Caco-2 (cell line): ENCODE measurements around the gene ADAM15. TPM values are rescaled to one million over a fixed set of nuclear protein-coding genes. Genes with fewer than 3 reads are reported as not detected.

Source experiments
- BruUV-seq: library from RNA; stranded (reverse); fragments of 400-500 nt; replicated peaks from 2 replicates; lab custom pipeline; 2021; lab: Mats Ljungman, UMichigan
- CTCF ChIA-PET: fragments of 300-600 bp; sonication (Branson Sonifier 250); formaldehyde crosslinking; loops from one replicate; lab custom pipeline; 2022; ENCODE audit warnings: antibody characterized with exemption; lab: Charles Lee
- POLR2A ChIA-PET: fragments of 300-600 bp; sonication (Branson Sonifier 250); formaldehyde crosslinking; loops from one replicate; lab custom pipeline; 2022; ENCODE audit warnings: antibody characterized with exemption; lab: Charles Lee
- DNase-seq, 2 experiments: peaks; one replicate each; pipeline versions ENCODE4 v3.0.0 to v3.0.0-alpha.2; 2020 to 2022
- H3K27me3 ChIP-seq: replicated peaks from 2 replicates; pipeline ENCODE4 v1.6.0; 2011; ENCODE audit warnings: low read length; ENCODE audit not compliant: control insufficient read depth, insufficient read depth
- H3K36me3 ChIP-seq: 2 replicates; pipeline ENCODE4 v1.5.1; 2011; ENCODE audit warnings: low read length; ENCODE audit not compliant: control insufficient read depth, insufficient read depth
- H3K4me1 ChIP-seq: fragments of 250-450 bp; sonication (Bioruptor Pico); 2 replicates; pipeline ENCODE4 v1.5.1; 2020; ENCODE audit warnings: mild to moderate bottlenecking
- H3K4me3 ChIP-seq: 2 replicates; pipeline ENCODE4 v1.5.1; 2011; ENCODE audit warnings: low read depth, mild to moderate bottlenecking, control low read depth, low read length
- H3K9me3 ChIP-seq: fragments of 250-450 bp; sonication (Bioruptor Pico); 2 replicates; pipeline ENCODE4 v1.5.1; 2020; ENCODE audit warnings: mild to moderate bottlenecking, moderate library complexity
- H3K27ac Mint-ChIP-seq: one replicate; pipeline ENCODE4 v1.8.0; 2022; ENCODE audit warnings: mixed read lengths; ENCODE audit not compliant: unreplicated experiment
- H3K27me3 Mint-ChIP-seq: one replicate; pipeline ENCODE4 v1.8.0; 2022; ENCODE audit warnings: mixed read lengths; ENCODE audit not compliant: insufficient read depth, unreplicated experiment
- H3K36me3 Mint-ChIP-seq: one replicate; pipeline ENCODE4 v1.8.0; 2022; ENCODE audit warnings: mild to moderate bottlenecking, mixed read lengths; ENCODE audit not compliant: insufficient read depth, unreplicated experiment
- H3K4me1 Mint-ChIP-seq: one replicate; pipeline ENCODE4 v1.8.0; 2022; ENCODE audit warnings: low read depth, mixed read lengths; ENCODE audit not compliant: unreplicated experiment
- H3K4me3 Mint-ChIP-seq: one replicate; pipeline ENCODE4 v1.8.0; 2022; ENCODE audit warnings: mild to moderate bottlenecking, moderate library complexity, mixed read lengths; ENCODE audit not compliant: unreplicated experiment
- H3K9me3 Mint-ChIP-seq: one replicate; pipeline ENCODE4 v1.8.0; 2022; ENCODE audit warnings: mixed read lengths; ENCODE audit not compliant: unreplicated experiment
- intact Hi-C: fragments of 100-400 bp; cut with micrococcal nuclease; formaldehyde crosslinking; loops from one replicate; pipeline ENCODE4 v1.10.0; 2022; ENCODE audit not compliant: unreplicated experiment
- total RNA-seq: library from RNA; stranded (reverse); gene quantifications from 2 replicates; pipeline ENCODE4 v1.2.3, GENCODE V29; 2022
- TF ChIP-seq, protein P1 (sequence below), 2 experiments: fragments of 200-600 bp in 1 of 2; IDR thresholded peaks; 1 replicate in 1 of 2; 2 replicates in 1 of 2; pipeline versions ENCODE4 v1.5.1 to v1.8.0; 2011 to 2022; ENCODE audit warnings: antibody characterized with exemption in 1 of 2, control low read depth in 1 of 2, inconsistent platforms in 1 of 2, low read depth in 1 of 2, low read length in 1 of 2, mild to moderate bottlenecking in 1 of 2, moderate library complexity in 1 of 2; ENCODE audit not compliant: insufficient read depth in 1 of 2, severe bottlenecking in 1 of 2, unreplicated experiment in 1 of 2

ADAM15 gene
- total RNA-seq, 1 experiment from 2014 or later: 44.0 TPM

GRCh38 chr1:155014709-155015508 is 36.2 kb upstream of the ADAM15 start:
- peaks cover 57% of the 10 kb centered on the region for H3K36me3 Mint-ChIP-seq
- no peaks in the 10 kb centered on the region for H3K27me3 Mint-ChIP-seq
- no peaks in the 10 kb centered on the region for H3K9me3 Mint-ChIP-seq
- peaks cover 27% of the 10 kb centered on the region for H3K4me1 Mint-ChIP-seq
- intact Hi-C loops: no loop called here
- Histone ChIP-seq H3K36me3 (peaks cover 1% of the 10 kb centered on the region), H3K4me3 (no peak overlapping the region), H3K9me3 (no peaks in the 10 kb centered on the region), H3K27me3 (no peaks in the 10 kb centered on the region), H3K4me1 (peaks cover 24% of the 10 kb centered on the region)
- POLR2A ChIA-PET: no interaction called here
- no peak for DNase-seq
- CTCF ChIA-PET: interaction anchor here (0.9 kb wide), 1 partner anchor 13 kb away, joined by 3 read pairs; no protein-coding TSS in a partner anchor
- no peak overlapping the region for H3K4me3 Mint-ChIP-seq
- no peak overlapping the region for H3K27ac Mint-ChIP-seq
- no TSS peak for BruUV-seq
- TF ChIP-seq, protein P1, sequence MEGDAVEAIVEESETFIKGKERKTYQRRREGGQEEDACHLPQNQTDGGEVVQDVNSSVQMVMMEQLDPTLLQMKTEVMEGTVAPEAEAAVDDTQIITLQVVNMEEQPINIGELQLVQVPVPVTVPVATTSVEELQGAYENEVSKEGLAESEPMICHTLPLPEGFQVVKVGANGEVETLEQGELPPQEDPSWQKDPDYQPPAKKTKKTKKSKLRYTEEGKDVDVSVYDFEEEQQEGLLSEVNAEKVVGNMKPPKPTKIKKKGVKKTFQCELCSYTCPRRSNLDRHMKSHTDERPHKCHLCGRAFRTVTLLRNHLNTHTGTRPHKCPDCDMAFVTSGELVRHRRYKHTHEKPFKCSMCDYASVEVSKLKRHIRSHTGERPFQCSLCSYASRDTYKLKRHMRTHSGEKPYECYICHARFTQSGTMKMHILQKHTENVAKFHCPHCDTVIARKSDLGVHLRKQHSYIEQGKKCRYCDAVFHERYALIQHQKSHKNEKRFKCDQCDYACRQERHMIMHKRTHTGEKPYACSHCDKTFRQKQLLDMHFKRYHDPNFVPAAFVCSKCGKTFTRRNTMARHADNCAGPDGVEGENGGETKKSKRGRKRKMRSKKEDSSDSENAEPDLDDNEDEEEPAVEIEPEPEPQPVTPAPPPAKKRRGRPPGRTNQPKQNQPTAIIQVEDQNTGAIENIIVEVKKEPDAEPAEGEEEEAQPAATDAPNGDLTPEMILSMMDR (IDR thresholded peaks at IDR 0.05; ENCODE audit: insufficient read depth in 1 of 2, low read depth in 1 of 2, low read length in 1 of 2, severe bottlenecking in 1 of 2, unreplicated experiment in 1 of 2): no peak

- CTCF ChIA-PET: interaction anchor here (0.5 to 2.4 kb wide), 4 partner anchors 14 to 273 kb away, joined by 3 to 43 read pairs (median 10); partner anchors contain the start of gene ADAM15
- Histone ChIP-seq H3K4me1 (peaks cover 17% of the 10 kb centered on the region), H3K27me3 (no peaks in the 10 kb centered on the region), H3K9me3 (no peaks in the 10 kb centered on the region), H3K36me3 (peaks cover 1% of the 10 kb centered on the region), H3K4me3 (no peak overlapping the region)
- Mint-ChIP-seq H3K4me1 (peaks cover 28% of the 10 kb centered on the region), H3K27ac (peak overlapping the region; percentile 62), H3K4me3 (peak overlapping the region; percentile 7), H3K36me3 (peaks cover 59% of the 10 kb centered on the region), H3K27me3 (no peaks in the 10 kb centered on the region), H3K9me3 (no peaks in the 10 kb centered on the region)
- no peak for DNase-seq
- intact Hi-C loops: loop anchor here (2.0 kb wide), 1 partner anchor 35 kb away; the partner anchor contains the start of gene ADAM15
- POLR2A ChIA-PET: no interaction called here
- TF ChIP-seq, protein P1 (IDR thresholded peaks at IDR 0.05; ENCODE audit: insufficient read depth in 1 of 2, low read depth in 1 of 2, low read length in 1 of 2, severe bottlenecking in 1 of 2, unreplicated experiment in 1 of 2): no peak
- no TSS peak for BruUV-seq
These were observed 35.4 kb upstream of the ADAM15 start for GRCh38 chr1:155015527-155016230.

DNA sequence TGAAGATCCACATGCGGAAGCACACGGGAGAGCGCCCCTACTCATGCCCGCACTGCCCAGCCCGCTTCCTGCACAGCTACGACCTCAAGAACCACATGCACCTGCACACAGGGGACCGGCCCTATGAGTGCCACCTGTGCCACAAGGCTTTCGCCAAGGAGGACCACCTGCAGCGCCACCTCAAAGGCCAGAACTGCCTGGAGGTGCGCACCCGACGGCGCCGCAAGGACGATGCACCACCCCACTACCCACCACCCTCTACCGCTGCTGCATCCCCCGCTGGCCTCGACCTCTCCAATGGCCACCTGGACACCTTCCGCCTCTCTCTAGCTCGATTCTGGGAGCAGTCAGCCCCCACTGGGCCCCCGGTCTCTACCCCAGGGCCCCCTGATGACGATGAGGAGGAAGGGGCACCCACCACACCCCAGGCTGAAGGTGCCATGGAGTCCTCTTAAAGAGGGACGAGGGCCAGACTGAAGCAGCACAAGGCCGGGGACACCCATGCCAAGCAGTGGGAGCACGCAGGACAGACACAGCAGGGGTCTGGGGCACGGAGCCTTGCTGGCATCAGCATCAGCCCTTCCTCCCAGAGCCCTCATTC is 34.8 kb upstream of the ADAM15 start:
- ChIA-PET POLR2A (interaction anchor here (0.7 to 1.5 kb wide), 4 partner anchors 17 to 178 kb away, joined by 3 to 5 read pairs (median 4); partner anchors contain the start of gene PMVK), CTCF (interaction anchor here (0.5 to 2.4 kb wide), 14 partner anchors 10 to 272 kb away, joined by 3 to 43 read pairs (median 6); partner anchors contain the start of genes ADAM15, EFNA3, LENEP and PYGO2)
- no peak for DNase-seq
- TF ChIP-seq, protein P1 (IDR thresholded peaks at IDR 0.05; ENCODE audit: insufficient read depth in 1 of 2, low read depth in 1 of 2, low read length in 1 of 2, severe bottlenecking in 1 of 2, unreplicated experiment in 1 of 2): no peak
- Histone ChIP-seq H3K27me3 (no peaks in the 10 kb centered on the region), H3K36me3 (peaks cover 1% of the 10 kb centered on the region), H3K4me3 (no peak overlapping the region), H3K9me3 (no peaks in the 10 kb centered on the region), H3K4me1 (peaks cover 17% of the 10 kb centered on the region)
- Mint-ChIP-seq H3K4me1 (peaks cover 29% of the 10 kb centered on the region), H3K27me3 (no peaks in the 10 kb centered on the region), H3K36me3 (peaks cover 66% of the 10 kb centered on the region), H3K9me3 (no peaks in the 10 kb centered on the region), H3K4me3 (peak overlapping the region; percentile 56), H3K27ac (peak overlapping the region; percentile 76)
- intact Hi-C loops: loop anchor here (2.0 kb wide), 1 partner anchor 34 kb away; the partner anchor contains the start of gene ADAM15
- no TSS peak for BruUV-seq
